H1 (cell line): ENCODE results near the gene APOL5. TPM values are rescaled to one million over a fixed set of nuclear protein-coding genes. Genes with fewer than 3 reads are reported as not detected.

ENCODE experiments used
- CTCF ChIA-PET: fragments of 300-600 bp; sonication (Branson Sonifier 250); formaldehyde crosslinking; loops from one replicate; lab custom pipeline; 2021; ENCODE audit not compliant: partially characterized antibody; lab: Charles Lee
- POLR2A ChIA-PET: fragments of 300-600 bp; sonication (Branson Sonifier 250); formaldehyde crosslinking; loops from one replicate; lab custom pipeline; 2021; ENCODE audit warnings: inconsistent platforms; ENCODE audit not compliant: partially characterized antibody; lab: Charles Lee
- DNase-seq, 2 experiments: peaks; one replicate each; pipeline versions ENCODE4 v3.0.0 to v3.0.0-alpha.2; 2010 to 2022; ENCODE audit warnings: low spot score in 2 of 2, low read depth in 1 of 2, mixed read lengths in 1 of 2
- FAIRE-seq: peaks from 2 replicates; lab custom pipeline; 2011; peaks lifted over from hg19 to GRCh38; lab: Jason Lieb, UNC
- H2AFZ ChIP-seq: 2 replicates; pipeline ENCODE4 v1.8.1; 2012; ENCODE audit warnings: low read length, inconsistent platforms
- H2AK5ac ChIP-seq: 2 replicates; pipeline ENCODE4 v1.6.1; 2013; ENCODE audit warnings: low read depth, low read length
- H2BK120ac ChIP-seq: replicated peaks from 2 replicates; pipeline ENCODE3; 2013; ENCODE audit warnings: low read depth, low read length, inconsistent platforms
- H2BK12ac ChIP-seq: 2 replicates; pipeline ENCODE4 v1.6.1; 2013; ENCODE audit warnings: low read depth, low read length
- H2BK15ac ChIP-seq: 2 replicates; pipeline ENCODE4 v1.6.1; 2013; ENCODE audit warnings: low read length
- H2BK20ac ChIP-seq: 2 replicates; pipeline ENCODE4 v1.6.1; 2013; ENCODE audit warnings: low read length
- H2BK5ac ChIP-seq: 2 replicates; pipeline ENCODE4 v1.6.1; 2013; ENCODE audit warnings: low read depth, low read length
- H3K14ac ChIP-seq: 2 replicates; pipeline ENCODE4 v1.6.1; 2013; ENCODE audit warnings: inconsistent platforms; ENCODE audit not compliant: insufficient read length
- H3K18ac ChIP-seq: 2 replicates; pipeline ENCODE4 v1.6.1; 2013; ENCODE audit warnings: low read length; ENCODE audit errors: extremely low read depth
- H3K23ac ChIP-seq: 2 replicates; pipeline ENCODE4 v1.6.1; 2013; ENCODE audit warnings: inconsistent platforms; ENCODE audit not compliant: insufficient read length
- H3K23me2 ChIP-seq: 2 replicates; pipeline ENCODE4 v1.6.1; 2013; ENCODE audit warnings: low read depth, low read length
- H3K27ac ChIP-seq: 2 replicates; pipeline ENCODE4 v1.6.1; 2011; ENCODE audit warnings: low read depth, low read length, inconsistent platforms
- H3K27me3 ChIP-seq, 4 experiments: replicated peaks in 1 of 4; 1 replicate in 1 of 4; 2 replicates in 3 of 4; pipeline versions ENCODE4 v1.6.1 to v1.8.1; 2011 to 2013; ENCODE audit warnings: low read length in 3 of 4, mild to moderate bottlenecking in 3 of 4, inconsistent platforms in 2 of 4, mixed read lengths in 2 of 4, moderate library complexity in 1 of 4; ENCODE audit not compliant: control insufficient read depth in 3 of 4, insufficient read depth in 3 of 4; ENCODE audit errors: extremely low read depth in 1 of 4
- H3K36me3 ChIP-seq, 4 experiments: 2 replicates each; pipeline versions ENCODE4 v1.6.1 to v1.8.1; 2011 to 2013; ENCODE audit warnings: mild to moderate bottlenecking in 4 of 4, low read length in 3 of 4, moderate library complexity in 2 of 4, control low read depth in 1 of 4, inconsistent platforms in 1 of 4; ENCODE audit not compliant: insufficient read depth in 4 of 4, control insufficient read depth in 2 of 4
- H3K4ac ChIP-seq: replicated peaks from 2 replicates; pipeline ENCODE3; 2013; ENCODE audit warnings: low read length, low read depth, mixed read lengths, inconsistent platforms; ENCODE audit not compliant: insufficient read length
- H3K4me1 ChIP-seq, 4 experiments: replicated peaks in 1 of 4; 1 replicate in 1 of 4; 2 replicates in 3 of 4; pipeline versions ENCODE4 v1.6.1 to v1.8.1; 2011 to 2013; ENCODE audit warnings: low read length in 3 of 4, inconsistent platforms in 2 of 4, mixed read lengths in 1 of 4; ENCODE audit not compliant: insufficient read depth in 4 of 4, control insufficient read depth in 3 of 4
- H3K4me2 ChIP-seq, 2 experiments: 2 replicates each; pipeline versions ENCODE4 v1.6.1 to v1.8.1; 2011 to 2013; ENCODE audit warnings: low read depth in 2 of 2, low read length in 2 of 2, control low read depth in 1 of 2, inconsistent platforms in 1 of 2, mild to moderate bottlenecking in 1 of 2; ENCODE audit not compliant: insufficient read depth in 1 of 2
- H3K4me3 ChIP-seq, 4 experiments: fragments of 200-600, 300-600 bp in 1 of 4; sonication (generic), shearing (Covaris generic), sonication (Bioruptor Twin) in 1 of 4; 2 replicates each; pipeline versions ENCODE4 v1.5.1 to v1.8.1; 2011 to 2016; ENCODE audit warnings: low read length in 4 of 4, low read depth in 3 of 4, control low read depth in 2 of 4, inconsistent platforms in 2 of 4, mild to moderate bottlenecking in 2 of 4, mixed read lengths in 1 of 4, moderate library complexity in 1 of 4; ENCODE audit not compliant: insufficient read depth in 2 of 4; ENCODE audit errors: extremely low read depth in 1 of 4
- H3K56ac ChIP-seq: replicated peaks from 2 replicates; pipeline ENCODE3; 2013; ENCODE audit warnings: low read depth, mild to moderate bottlenecking, mixed read lengths, low read length, inconsistent platforms; ENCODE audit not compliant: insufficient read length
- H3K79me1 ChIP-seq: 2 replicates; pipeline ENCODE4 v1.6.1; 2013; ENCODE audit warnings: low read depth, low read length, control low read depth
- H3K79me2 ChIP-seq, 2 experiments: 2 replicates each; pipeline versions ENCODE4 v1.6.1 to v1.8.1; 2012 to 2013; ENCODE audit warnings: low read length in 2 of 2, mild to moderate bottlenecking in 2 of 2, inconsistent platforms in 1 of 2; ENCODE audit not compliant: insufficient read depth in 2 of 2, control insufficient read depth in 1 of 2
- H3K9ac ChIP-seq, 4 experiments: replicated peaks in 1 of 4; 1 replicate in 1 of 4; 2 replicates in 3 of 4; pipeline versions ENCODE4 v1.6.1 to v1.8.1; 2011 to 2013; ENCODE audit warnings: low read depth in 3 of 4, low read length in 3 of 4, control low read depth in 2 of 4, mild to moderate bottlenecking in 2 of 4, moderate library complexity in 2 of 4, inconsistent platforms in 1 of 4; ENCODE audit errors: extremely low read depth in 1 of 4
- H3K9me3 ChIP-seq, 2 experiments: 2 replicates each; pipeline versions ENCODE4 v1.6.1 to v1.8.1; 2012 to 2013; ENCODE audit warnings: mild to moderate bottlenecking in 2 of 2, moderate library complexity in 2 of 2, control low read depth in 1 of 2, inconsistent platforms in 1 of 2, low read depth in 1 of 2, low read length in 1 of 2, mixed read lengths in 1 of 2; ENCODE audit not compliant: insufficient read depth in 2 of 2
- H4K20me1 ChIP-seq, 2 experiments: replicated peaks in 1 of 2; 2 replicates each; pipeline versions ENCODE3 to v1.8.1; 2011 to 2013; ENCODE audit warnings: inconsistent platforms in 2 of 2, low read length in 2 of 2, mild to moderate bottlenecking in 1 of 2; ENCODE audit not compliant: insufficient read depth in 2 of 2, control insufficient read depth in 1 of 2
- H4K5ac ChIP-seq: 2 replicates; pipeline ENCODE4 v1.6.1; 2013; ENCODE audit warnings: low read length, low read depth, mixed read lengths, inconsistent platforms; ENCODE audit not compliant: insufficient read length
- H4K8ac ChIP-seq: 2 replicates; pipeline ENCODE4 v1.8.0; 2013; ENCODE audit warnings: mild to moderate bottlenecking, moderate library complexity, low read length, inconsistent platforms; ENCODE audit not compliant: insufficient read depth; ENCODE audit errors: extremely low read depth
- H4K91ac ChIP-seq: replicated peaks from 2 replicates; pipeline ENCODE3; 2013; ENCODE audit warnings: low read length, mixed read lengths, inconsistent platforms; ENCODE audit not compliant: insufficient read length
- BRCA1 ChIP-seq: IDR thresholded peaks from 2 replicates; pipeline ENCODE4 v1.6.1; 2012; ENCODE audit warnings: low read depth, low read length, improper control_type of control experiment
- CBX5 ChIP-seq: fragments of 300-800, 300-1000 bp; sonication (generic); IDR thresholded peaks from 2 replicates; pipeline ENCODE4 v1.7.1; 2016; ENCODE audit warnings: antibody characterized with exemption, low read length, low read depth
- CHD1 ChIP-seq: IDR thresholded peaks from 2 replicates; pipeline ENCODE4 v1.6.1; 2012; ENCODE audit warnings: low read depth, low read length, improper control_type of control experiment
- CHD2 ChIP-seq: IDR thresholded peaks from 2 replicates; pipeline ENCODE4 v1.6.1; 2012; ENCODE audit warnings: low read length, improper control_type of control experiment
- HDAC6 ChIP-seq: IDR thresholded peaks from one replicate; pipeline ENCODE4 v1.7.1; 2012; ENCODE audit warnings: low read depth, mild to moderate bottlenecking, inconsistent platforms, low read length, moderate library complexity
- KDM1A ChIP-seq: fragments of 200-600, 300-600 bp; sonication (generic); IDR thresholded peaks from 2 replicates; pipeline ENCODE4 v1.7.1; 2016; ENCODE audit warnings: mild to moderate bottlenecking, low read length, borderline replicate concordance
- KDM5A ChIP-seq: fragments of 200-600 bp; IDR thresholded peaks from 2 replicates; pipeline ENCODE4 v1.7.1; 2012; ENCODE audit warnings: mild to moderate bottlenecking, low read length, inconsistent platforms, mixed read lengths
- MAFK ChIP-seq: IDR thresholded peaks from 2 replicates; pipeline ENCODE4 v1.6.1; 2012; ENCODE audit warnings: low read depth, mild to moderate bottlenecking, improper control_type of control experiment, low read length
- PHF8 ChIP-seq: fragments of 200-600 bp; sonication (generic); conservative IDR thresholded peaks from 2 replicates; pipeline ENCODE4 v1.7.1; 2012; ENCODE audit warnings: low read depth, mild to moderate bottlenecking, inconsistent platforms, low read length, moderate library complexity
- RBBP5 ChIP-seq: IDR thresholded peaks from 2 replicates; pipeline ENCODE4 v1.7.1; 2012; ENCODE audit warnings: low read depth, mild to moderate bottlenecking, inconsistent platforms, low read length, moderate library complexity, borderline replicate concordance
- RNF2 ChIP-seq: fragments of 200-900, 300-1000 bp; sonication (generic); IDR thresholded peaks from 2 replicates; pipeline ENCODE4 v1.7.1; 2016; ENCODE audit warnings: borderline replicate concordance, low read depth, mild to moderate bottlenecking, antibody characterized with exemption, low read length; ENCODE audit not compliant: poor library complexity, severe bottlenecking; ENCODE audit errors: missing control alignments
- SIX5 ChIP-seq: IDR thresholded peaks from 2 replicates; pipeline ENCODE4 v1.6.1; 2011; ENCODE audit warnings: mild to moderate bottlenecking, low read depth, low read length
- TAF1 ChIP-seq: IDR thresholded peaks from 2 replicates; pipeline ENCODE4 v1.6.1; 2011; ENCODE audit warnings: mild to moderate bottlenecking, low read depth, low read length
- WGBS, 2 experiments: shearing (Covaris generic) in 1 of 2; methylation state at CpG; one replicate each; pipeline versions ENCODE4 v1.1.6 to v1.1.7; 2013 to 2015; ENCODE audit warnings: low lambda C conversion rate in 2 of 2, mixed read lengths in 2 of 2, inconsistent platforms in 1 of 2, low coverage in 1 of 2, missing lambda C conversion rate in 1 of 2; ENCODE audit not compliant: insufficient replicate concordance in 2 of 2, insufficient coverage in 1 of 2, insufficient read length in 1 of 2; ENCODE audit errors: extremely low coverage in 1 of 2, missing lambda C conversion rate in 1 of 2; 5-methylcytosine and 5-hydroxymethylcytosine counted together
- polyA plus RNA-seq, 7 experiments: library from polyadenylated mRNA; depleted of rRNA in 3 of 7; stranded (reverse) in 5 of 7; unstranded in 2 of 7; fragments of >200 nt in 5 of 7; fragments of 200-250 nt in 2 of 7; gene quantifications; 1 replicate in 5 of 7; 2 replicates in 1 of 7; 4 replicates in 1 of 7; pipeline versions ENCODE4 v1.2.1 to v1.2.3, GENCODE V29; 2011 to 2013; ENCODE audit warnings: missing spikeins in 2 of 7, mixed read lengths in 2 of 7
- total RNA-seq: library from RNA; stranded (reverse); fragmentation: NEBNext Ultra II Directional; extraction: Animal tissue kit (Norgen Biotek cat#: 25700); gene quantifications from 2 replicates; pipeline ENCODE4 v1.2.1, GENCODE V29; 2021

APOL5 gene
- total and polyA plus RNA-seq, 2 of the 8 experiments (the other 6 are each of a cell fraction or from before 2014, with no cell fraction given), result not detected

DNA sequence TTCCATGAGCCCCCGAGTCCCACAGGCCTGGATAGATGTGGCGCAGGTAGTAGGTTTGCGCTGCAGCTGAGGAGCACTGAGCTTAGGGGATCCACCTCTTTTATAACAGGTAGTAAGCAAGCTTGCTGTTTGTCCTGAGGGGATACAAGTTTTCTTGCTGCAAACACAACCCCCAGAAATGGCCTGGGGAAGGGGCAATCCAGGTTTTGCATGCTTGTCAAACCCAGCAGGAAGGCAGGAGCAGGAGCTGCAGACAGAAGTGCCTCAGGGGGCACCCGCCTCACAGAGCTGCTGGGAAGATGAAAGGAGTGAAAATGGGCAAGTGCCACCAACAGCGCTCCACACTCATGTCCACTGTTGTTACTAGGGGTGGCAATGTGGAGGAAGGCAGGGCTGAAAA lies 18.5 kb downstream of the APOL5 start:
- H2BK12ac ChIP-seq, result no peak overlapping the region
- no peak overlapping the region for H2BK120ac ChIP-seq
- H4K91ac ChIP-seq, result no peak overlapping the region
- no peak overlapping the region for H3K4ac ChIP-seq
- no peak overlapping the region for H2AFZ ChIP-seq
- H3K79me1 ChIP-seq, result no peaks in the 10 kb centered on the region
- peaks cover 3 to 8% of the 10 kb centered on the region in 2 experiments; a peak in 3 of 4 replicates for H3K9me3 ChIP-seq
- no peak overlapping the region for H3K14ac ChIP-seq
- H4K8ac ChIP-seq, result no peak overlapping the region
- no peaks in the 10 kb centered on the region for H4K20me1 ChIP-seq
- ChIA-PET POLR2A (interaction anchor here (1.8 kb wide), 1 partner anchor 14 kb away, joined by 8 read pairs; no protein-coding TSS in a partner anchor), CTCF (interaction anchor here (0.7 to 1.6 kb wide), 4 partner anchors 10 to 329 kb away, joined by 3 to 6 read pairs (median 4); no protein-coding TSS in a partner anchor)
- no peak overlapping the region for H3K9ac ChIP-seq
- no peaks in the 10 kb centered on the region for H3K27me3 ChIP-seq
- no peak for FAIRE-seq
- H3K18ac ChIP-seq, result no peak overlapping the region
- no peak overlapping the region for H2BK5ac ChIP-seq
- H3K4me3 ChIP-seq, result no peak overlapping the region
- H3K4me2 ChIP-seq, result no peak overlapping the region
- H3K23ac ChIP-seq, result no peak overlapping the region
- no peak overlapping the region for H3K56ac ChIP-seq
- H3K4me1 ChIP-seq, result no peaks in the 10 kb centered on the region
- no peak overlapping the region for H3K27ac ChIP-seq
- no peak overlapping the region for H2BK20ac ChIP-seq
- 96% methylated on average over 5 of the region's 5 CpGs; no CpG with 5 or more reads in 1 of the 2 experiments for WGBS, 2 experiments
- H2BK15ac ChIP-seq, result no peak overlapping the region
- no peak for TF ChIP-seq SIX5
- TF ChIP-seq CHD2, result no peak
- no peak for TF ChIP-seq PHF8
- no peak for TF ChIP-seq HDAC6
- TF ChIP-seq KDM1A, result no peak
- TF ChIP-seq CBX5, result no peak
- TF ChIP-seq RBBP5, result no peak
- TF ChIP-seq BRCA1, result no peak
- TF ChIP-seq RNF2, result no peak
- no peak for TF ChIP-seq MAFK
- TF ChIP-seq TAF1, result no peak
- TF ChIP-seq CHD1, result no peak
- TF ChIP-seq KDM5A, result no peak
- TF ChIP-seq, all 59 proteins: peak for 0
- 0 out of 2 replicates have a peak, but pooled peaks cover 3% of the 10 kb centered on the region for H3K23me2 ChIP-seq
- H3K36me3 ChIP-seq, result peaks cover 0 to 8% (median 3%) of the 10 kb centered on the region in 4 experiments; a peak in 3 of 8 replicates
- H3K79me2 ChIP-seq, result no peaks in the 10 kb centered on the region
- DNase-seq, result no peak
- no peak overlapping the region for H4K5ac ChIP-seq
- no peak overlapping the region for H2AK5ac ChIP-seq
